ENCODE results near the gene ARHGAP33.

GRCh38 chr19:35805526-35806102 lies 30.2 kb downstream of the ARHGAP33 start:
- TF ChIP-seq CTCF (IDR thresholded peaks at IDR 0.05) = no peak
- no peak for TF ChIP-seq POLR2A (IDR thresholded peaks at IDR 0.05)

Data from esophagus squamous epithelium (tissue), 4 donors.